ENCODE data around the gene ZC3H8.

The ZC3H8 gene

GRCh38 chr2:112194482-112194881 is 60.4 kb downstream of the ZC3H8 start:
- DNase-seq: no peak

GRCh38 chr2:112194028-112194427 is 60.8 kb downstream of the ZC3H8 start:
- no peak for DNase-seq

GRCh38 chr2:112189001-112189556 is 65.8 kb downstream of the ZC3H8 start:
- DNase-seq: no peak

GRCh38 chr2:112187805-112188596 is 66.8 kb downstream of the ZC3H8 start:
- DNase-seq: no peak

- DNase-seq: no peak
Measured at GRCh38 chr2:112187046-112187715, 67.7 kb downstream of the ZC3H8 start.

- no peak for DNase-seq
Measured at GRCh38 chr2:112185131-112185530, 69.7 kb downstream of the ZC3H8 start.

GRCh38 chr2:112184121-112184520 is 70.7 kb downstream of the ZC3H8 start:
- DNase-seq: no peak

GRCh38 chr2:112183327-112184025 is 71.4 kb downstream of the ZC3H8 start:
- DNase-seq: no peak

GRCh38 chr2:112182581-112183034 is 72.2 kb downstream of the ZC3H8 start:
- no peak for DNase-seq

- no peak for DNase-seq
Measured at GRCh38 chr2:112181571-112182290, 73.1 kb downstream of the ZC3H8 start.

- no peak for DNase-seq
Measured at GRCh38 chr2:112175958-112176573, 78.8 kb downstream of the ZC3H8 start.

GRCh38 chr2:112175333-112175732 is 79.5 kb downstream of the ZC3H8 start:
- no peak for DNase-seq

- no peak for DNase-seq
Measured at GRCh38 chr2:112174383-112174782, 80.5 kb downstream of the ZC3H8 start.

- DNase-seq: no peak
Measured at GRCh38 chr2:112173646-112174319, 81.1 kb downstream of the ZC3H8 start.

- no peak for DNase-seq
Measured at GRCh38 chr2:112170495-112170894, 84.3 kb downstream of the ZC3H8 start.

- DNase-seq: no peak
Measured at GRCh38 chr2:112168422-112169124, 86.3 kb downstream of the ZC3H8 start.

- no peak for DNase-seq
Measured at GRCh38 chr2:112166806-112167499, 87.9 kb downstream of the ZC3H8 start.

- DNase-seq: no peak
Measured at GRCh38 chr2:112165296-112165695, 89.5 kb downstream of the ZC3H8 start.

GRCh38 chr2:112164876-112165275 is 90.0 kb downstream of the ZC3H8 start:
- DNase-seq: no peak

GRCh38 chr2:112163541-112163981 is 91.3 kb downstream of the ZC3H8 start:
- no peak for DNase-seq

All from cerebellar nuclear complex (tissue), 1 donor.